ENCODE measurements around the gene OPA3.

The OPA3 gene

GRCh38 chr19:45515807-45516401, 68.7 kb downstream of the OPA3 start:
- Histone ChIP-seq H3K27ac (replicated peaks; ENCODE audit: low read length) (no peak overlapping the region), H3K4ac (ENCODE audit: low read length) (no peak overlapping the region), H2AK5ac (ENCODE audit: low read depth, low read length) (no peak overlapping the region), H3K18ac (ENCODE audit: low read length) (no peak overlapping the region), H3K4me2 (ENCODE audit: insufficient read depth, low read length, poor library complexity, severe bottlenecking) (no peak overlapping the region), H3K9me3 (replicated peaks in 1 of 2; ENCODE audit: control insufficient read depth in 2 of 2, insufficient read depth in 1 of 2, low read depth in 1 of 2, low read length in 2 of 2) (no peaks in the 10 kb centered on the region), H4K8ac (ENCODE audit: low read depth, low read length) (no peak overlapping the region), H3K23ac (ENCODE audit: low read depth, low read length, poor library complexity) (no peak overlapping the region), H3K4me1 (ENCODE audit: control insufficient read depth in 2 of 2, insufficient read depth in 1 of 2, low read depth in 1 of 2, low read length in 2 of 2) (peaks cover 0 to 1% of the 10 kb centered on the region in 2 donors), H2BK120ac (ENCODE audit: low read depth, low read length) (no peak overlapping the region), H3K79me1 (ENCODE audit: low read depth, low read length) (peaks cover 8% of the 10 kb centered on the region), H3K36me3 (replicated peaks in 1 of 2; ENCODE audit: control insufficient read depth in 2 of 2, insufficient read depth in 2 of 2, low read length in 2 of 2) (peaks cover 15 to 21% of the 10 kb centered on the region in 2 donors), H2AFZ (ENCODE audit: low read length) (no peak overlapping the region), H3K14ac (ENCODE audit: low read length) (no peak overlapping the region), H4K91ac (ENCODE audit: low read depth, low read length, poor library complexity) (no peak overlapping the region), H2BK12ac (ENCODE audit: low read length) (no peak overlapping the region), H2BK5ac (ENCODE audit: low read length) (no peak overlapping the region), H3K9ac (ENCODE audit: low read depth, low read length, poor library complexity) (no peak overlapping the region), H3K4me3 (ENCODE audit: low read length in 2 of 2) (peak overlapping the region in 1 of 2 donors; percentile 42), H3K27me3 (ENCODE audit: control insufficient read depth in 3 of 3, insufficient read depth in 3 of 3, low read depth in 1 of 3, low read length in 3 of 3) (no peaks in the 10 kb centered on the region), H2BK15ac (ENCODE audit: low read length) (no peak overlapping the region)
- WGBS, 2 donors (ENCODE audit: extremely low coverage in 2 of 2, insufficient read length in 2 of 2, insufficient replicate concordance in 1 of 2) = no CpG with 5 or more reads among the region's 9 CpGs
- no peak for DNase-seq (ENCODE audit: low spot score)

GRCh38 chr19:45515081-45515624, 69.4 kb downstream of the OPA3 start:
- H3K4me2 ChIP-seq (ENCODE audit: insufficient read depth, low read length, poor library complexity, severe bottlenecking) = no peak overlapping the region
- WGBS, 2 donors (ENCODE audit: extremely low coverage in 2 of 2, insufficient read length in 2 of 2, insufficient replicate concordance in 1 of 2) = no CpG with 5 or more reads among the region's 10 CpGs
- no peak overlapping the region for H3K14ac ChIP-seq (ENCODE audit: low read length)
- H2BK15ac ChIP-seq (ENCODE audit: low read length) = no peak overlapping the region
- H4K91ac ChIP-seq (ENCODE audit: low read depth, low read length, poor library complexity) = no peak overlapping the region
- H3K23ac ChIP-seq (ENCODE audit: low read depth, low read length, poor library complexity) = no peak overlapping the region
- no peak overlapping the region for H3K27ac ChIP-seq (replicated peaks; ENCODE audit: low read length)
- no peak overlapping the region for H2AK5ac ChIP-seq (ENCODE audit: low read depth, low read length)
- no peak overlapping the region for H2AFZ ChIP-seq (ENCODE audit: low read length)
- peaks cover 12 to 16% of the 10 kb centered on the region in 2 donors for H3K36me3 ChIP-seq (replicated peaks in 1 of 2; ENCODE audit: control insufficient read depth in 2 of 2, insufficient read depth in 2 of 2, low read length in 2 of 2)
- H2BK5ac ChIP-seq (ENCODE audit: low read length) = no peak overlapping the region
- no peaks in the 10 kb centered on the region for H3K27me3 ChIP-seq (ENCODE audit: control insufficient read depth in 3 of 3, insufficient read depth in 3 of 3, low read depth in 1 of 3, low read length in 3 of 3)
- H2BK12ac ChIP-seq (ENCODE audit: low read length) = no peak overlapping the region
- no peak overlapping the region for H2BK120ac ChIP-seq (ENCODE audit: low read depth, low read length)
- H3K4me1 ChIP-seq (ENCODE audit: control insufficient read depth in 2 of 2, insufficient read depth in 1 of 2, low read depth in 1 of 2, low read length in 2 of 2) = peaks cover 0 to 1% of the 10 kb centered on the region in 2 donors
- no peak overlapping the region for H3K9ac ChIP-seq (ENCODE audit: low read depth, low read length, poor library complexity)
- no peak overlapping the region for H4K8ac ChIP-seq (ENCODE audit: low read depth, low read length)
- H3K9me3 ChIP-seq (replicated peaks in 1 of 2; ENCODE audit: control insufficient read depth in 2 of 2, insufficient read depth in 1 of 2, low read depth in 1 of 2, low read length in 2 of 2) = no peaks in the 10 kb centered on the region
- DNase-seq (ENCODE audit: low spot score) = no peak
- H3K79me1 ChIP-seq (ENCODE audit: low read depth, low read length) = peaks cover 8% of the 10 kb centered on the region
- no peak overlapping the region for H3K4me3 ChIP-seq (ENCODE audit: low read length in 2 of 2)
- H3K4ac ChIP-seq (ENCODE audit: low read length) = no peak overlapping the region
- no peak overlapping the region for H3K18ac ChIP-seq (ENCODE audit: low read length)

- H3K27me3 ChIP-seq (ENCODE audit: control insufficient read depth in 3 of 3, insufficient read depth in 3 of 3, low read depth in 1 of 3, low read length in 3 of 3) = no peaks in the 10 kb centered on the region
- no peak overlapping the region for H3K14ac ChIP-seq (ENCODE audit: low read length)
- H2AK5ac ChIP-seq (ENCODE audit: low read depth, low read length) = no peak overlapping the region
- no peaks in the 10 kb centered on the region for H3K9me3 ChIP-seq (replicated peaks in 1 of 2; ENCODE audit: control insufficient read depth in 2 of 2, insufficient read depth in 1 of 2, low read depth in 1 of 2, low read length in 2 of 2)
- no peak overlapping the region for H3K23ac ChIP-seq (ENCODE audit: low read depth, low read length, poor library complexity)
- WGBS, 2 donors (ENCODE audit: extremely low coverage in 2 of 2, insufficient read length in 2 of 2, insufficient replicate concordance in 1 of 2) = no CpG with 5 or more reads among the region's 13 CpGs
- peaks cover 10 to 13% of the 10 kb centered on the region in 2 donors for H3K36me3 ChIP-seq (replicated peaks in 1 of 2; ENCODE audit: control insufficient read depth in 2 of 2, insufficient read depth in 2 of 2, low read length in 2 of 2)
- no peak overlapping the region for H4K91ac ChIP-seq (ENCODE audit: low read depth, low read length, poor library complexity)
- H3K79me1 ChIP-seq (ENCODE audit: low read depth, low read length) = peaks cover 8% of the 10 kb centered on the region
- no peak overlapping the region for H3K4me3 ChIP-seq (ENCODE audit: low read length in 2 of 2)
- no peak overlapping the region for H3K9ac ChIP-seq (ENCODE audit: low read depth, low read length, poor library complexity)
- H2AFZ ChIP-seq (ENCODE audit: low read length) = no peak overlapping the region
- H3K4ac ChIP-seq (ENCODE audit: low read length) = no peak overlapping the region
- H2BK15ac ChIP-seq (ENCODE audit: low read length) = no peak overlapping the region
- no peak overlapping the region for H3K4me2 ChIP-seq (ENCODE audit: insufficient read depth, low read length, poor library complexity, severe bottlenecking)
- H2BK12ac ChIP-seq (ENCODE audit: low read length) = no peak overlapping the region
- H3K18ac ChIP-seq (ENCODE audit: low read length) = no peak overlapping the region
- H3K27ac ChIP-seq (replicated peaks; ENCODE audit: low read length) = no peak overlapping the region
- no peak overlapping the region for H4K8ac ChIP-seq (ENCODE audit: low read depth, low read length)
- peaks cover 2 to 4% of the 10 kb centered on the region in 2 donors for H3K4me1 ChIP-seq (ENCODE audit: control insufficient read depth in 2 of 2, insufficient read depth in 1 of 2, low read depth in 1 of 2, low read length in 2 of 2)
- no peak for DNase-seq (ENCODE audit: low spot score)
- no peak overlapping the region for H2BK5ac ChIP-seq (ENCODE audit: low read length)
- H2BK120ac ChIP-seq (ENCODE audit: low read depth, low read length) = no peak overlapping the region
Measured at GRCh38 chr19:45514376-45515051, 70.1 kb downstream of the OPA3 start.

- WGBS, 2 donors (ENCODE audit: extremely low coverage in 2 of 2, insufficient read length in 2 of 2, insufficient replicate concordance in 1 of 2) = no CpG with 5 or more reads among the region's 6 CpGs
- no peak overlapping the region for H2BK12ac ChIP-seq (ENCODE audit: low read length)
- no peak overlapping the region for H2AFZ ChIP-seq (ENCODE audit: low read length)
- no peak overlapping the region for H3K18ac ChIP-seq (ENCODE audit: low read length)
- no peaks in the 10 kb centered on the region for H3K27me3 ChIP-seq (ENCODE audit: control insufficient read depth in 3 of 3, insufficient read depth in 3 of 3, low read depth in 1 of 3, low read length in 3 of 3)
- no peak overlapping the region for H3K4ac ChIP-seq (ENCODE audit: low read length)
- peaks cover 5 to 6% of the 10 kb centered on the region in 2 donors for H3K36me3 ChIP-seq (replicated peaks in 1 of 2; ENCODE audit: control insufficient read depth in 2 of 2, insufficient read depth in 2 of 2, low read length in 2 of 2)
- H3K79me1 ChIP-seq (ENCODE audit: low read depth, low read length) = peaks cover 14% of the 10 kb centered on the region
- no peak overlapping the region for H3K27ac ChIP-seq (replicated peaks; ENCODE audit: low read length)
- no peak overlapping the region for H3K4me3 ChIP-seq (ENCODE audit: low read length in 2 of 2)
- H4K91ac ChIP-seq (ENCODE audit: low read depth, low read length, poor library complexity) = no peak overlapping the region
- no peak overlapping the region for H4K8ac ChIP-seq (ENCODE audit: low read depth, low read length)
- H2BK5ac ChIP-seq (ENCODE audit: low read length) = no peak overlapping the region
- peaks cover 3 to 16% of the 10 kb centered on the region in 2 donors for H3K4me1 ChIP-seq (ENCODE audit: control insufficient read depth in 2 of 2, insufficient read depth in 1 of 2, low read depth in 1 of 2, low read length in 2 of 2)
- no peak for DNase-seq (ENCODE audit: low spot score)
- no peak overlapping the region for H2BK120ac ChIP-seq (ENCODE audit: low read depth, low read length)
- peak overlapping the region; percentile 54 for H3K9ac ChIP-seq (ENCODE audit: low read depth, low read length, poor library complexity)
- no peak overlapping the region for H2AK5ac ChIP-seq (ENCODE audit: low read depth, low read length)
- no peak overlapping the region for H3K14ac ChIP-seq (ENCODE audit: low read length)
- no peak overlapping the region for H3K23ac ChIP-seq (ENCODE audit: low read depth, low read length, poor library complexity)
- no peaks in the 10 kb centered on the region for H3K9me3 ChIP-seq (replicated peaks in 1 of 2; ENCODE audit: control insufficient read depth in 2 of 2, insufficient read depth in 1 of 2, low read depth in 1 of 2, low read length in 2 of 2)
- H3K4me2 ChIP-seq (ENCODE audit: insufficient read depth, low read length, poor library complexity, severe bottlenecking) = no peak overlapping the region
- H2BK15ac ChIP-seq (ENCODE audit: low read length) = no peak overlapping the region
Measured at GRCh38 chr19:45512881-45513483, 71.6 kb downstream of the OPA3 start.
